Left lung (tissue), 10 donors: ENCODE data around the gene GH1. TPM values are rescaled to one million over a fixed set of nuclear protein-coding genes. Genes with fewer than 3 reads are reported as not detected.

Experiments
- ATAC-seq: fragments of 200-7000 bp; cut with Tn5 transposase; one replicate; pipeline ENCODE4 v1.9.1; 2020; ENCODE audit warnings: moderate library complexity
- DNase-seq, 4 donors: peaks; one replicate each; pipeline ENCODE4 v3.0.0-alpha.2; 2013 to 2020
- H3K27ac ChIP-seq, 2 donors: fragments of 200-600 bp; sonication (generic) in 1 of 2; one replicate each; pipeline versions ENCODE4 v1.5.0 to v1.8.0; 2020 to 2021
- H3K27me3 ChIP-seq, 2 donors: fragments of 200-600 bp; sonication (generic) in 1 of 2; one replicate each; pipeline versions ENCODE4 v1.5.0 to v1.8.0; 2020 to 2021
- H3K36me3 ChIP-seq, 2 donors: fragments of 200-600 bp; sonication (generic) in 1 of 2; one replicate each; pipeline versions ENCODE4 v1.5.0 to v1.8.0; 2020 to 2021
- H3K4me1 ChIP-seq, 2 donors: fragments of 200-600 bp; one replicate each; pipeline ENCODE4 v1.8.0; 2021
- H3K4me3 ChIP-seq, 2 donors: fragments of 200-600 bp; sonication (generic) in 1 of 2; one replicate each; pipeline versions ENCODE4 v1.5.0 to v1.8.0; 2020 to 2021; ENCODE audit warnings: mild to moderate bottlenecking in 1 of 2
- H3K9me3 ChIP-seq, 2 donors: fragments of 200-600 bp; sonication (generic) in 1 of 2; one replicate each; pipeline versions ENCODE4 v1.5.0 to v1.8.0; 2020 to 2021
- CTCF ChIP-seq, 2 donors: fragments of 200-600 bp; sonication (generic) in 1 of 2; IDR thresholded peaks; one replicate each; pipeline versions ENCODE4 v1.5.0 to v1.8.0; 2021; ENCODE audit warnings: antibody characterized with exemption in 2 of 2
- intact Hi-C, 2 donors: fragments of 100-400 bp; cut with DNase I; formaldehyde crosslinking; loops; one replicate each; pipeline versions ENCODE4 v1.11.2 to v1.14.2; 2022
- polyA plus RNA-seq, 6 donors: library from polyadenylated mRNA; unstranded; fragments of 120-200 nt; gene quantifications; one replicate each; pipeline ENCODE4 v1.2.1, GENCODE V29; 2013; ENCODE audit not compliant: insufficient read length in 6 of 6
- total RNA-seq, 2 donors: library from RNA; stranded (reverse); fragmentation: NEBNext Ultra II Directional; extraction: Animal tissue kit (Norgen Biotek cat#: 25700); gene quantifications; one replicate each; pipeline ENCODE4 v1.2.1, GENCODE V29; 2021
- donor health status: DM: no; HTN: yes; CAD: no.
- donor health status: DM: no; HTN: no; CAD: no.

Gene GH1
- total and polyA plus RNA-seq, 8 donors: not detected

- no peaks in the 10 kb centered on the region for H3K9me3 ChIP-seq
- intact Hi-C loops: no loop called here
- no peaks in the 10 kb centered on the region for H3K27me3 ChIP-seq
- H3K27ac ChIP-seq: no peak overlapping the region
- no peak for DNase-seq
- H3K4me3 ChIP-seq: no peak overlapping the region
- no peak for ATAC-seq
- TF ChIP-seq CTCF (IDR thresholded peaks at IDR 0.05): no peak
- H3K4me1 ChIP-seq: no peaks in the 10 kb centered on the region
- no peaks in the 10 kb centered on the region for H3K36me3 ChIP-seq
These were observed 21.9 kb upstream of the GH1 start for GRCh38 chr17:63940584-63940983.

DNA sequence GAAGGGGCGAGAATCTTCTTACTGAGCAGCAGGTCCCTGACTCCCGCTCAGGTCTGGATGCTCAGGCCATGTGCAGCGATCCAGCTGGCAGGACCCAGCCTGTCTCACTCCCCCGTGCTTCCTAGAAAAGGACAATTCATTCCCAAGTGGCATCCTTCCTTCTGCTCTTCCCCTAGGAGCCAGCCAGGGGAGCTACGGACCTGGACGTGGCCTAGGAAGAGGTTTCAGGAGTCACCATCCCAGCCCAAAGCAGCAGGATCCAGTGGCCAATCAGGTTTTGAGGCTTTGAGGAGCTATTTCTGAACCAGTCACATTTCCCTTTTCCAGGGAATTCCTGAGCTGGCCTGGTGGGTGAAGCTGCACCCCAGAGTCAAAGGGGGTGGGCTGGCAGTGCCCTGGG lies 21.2 kb upstream of the GH1 start:
- H3K27ac ChIP-seq: no peak overlapping the region
- no peak for TF ChIP-seq CTCF (IDR thresholded peaks at IDR 0.05)
- no peaks in the 10 kb centered on the region for H3K36me3 ChIP-seq
- no peak for DNase-seq
- H3K4me3 ChIP-seq: no peak overlapping the region
- no peaks in the 10 kb centered on the region for H3K4me1 ChIP-seq
- no peaks in the 10 kb centered on the region for H3K27me3 ChIP-seq
- ATAC-seq: no peak
- intact Hi-C loops: no loop called here
- no peaks in the 10 kb centered on the region for H3K9me3 ChIP-seq

- Histone ChIP-seq H3K36me3 (no peaks in the 10 kb centered on the region), H3K4me3 (no peak overlapping the region), H3K27ac (no peak overlapping the region), H3K27me3 (no peaks in the 10 kb centered on the region), H3K9me3 (no peaks in the 10 kb centered on the region), H3K4me1 (no peaks in the 10 kb centered on the region)
- intact Hi-C loops: no loop called here
- no peak for TF ChIP-seq CTCF (IDR thresholded peaks at IDR 0.05)
- DNase-seq (no peak), ATAC-seq (no peak)
These were observed 20.8 kb upstream of the GH1 start for GRCh38 chr17:63939401-63939800.

- intact Hi-C loops: no loop called here
- DNase-seq (no peak), ATAC-seq (no peak)
- Histone ChIP-seq H3K27ac (no peak overlapping the region), H3K4me1 (no peaks in the 10 kb centered on the region), H3K27me3 (no peaks in the 10 kb centered on the region), H3K36me3 (no peaks in the 10 kb centered on the region), H3K4me3 (no peak overlapping the region), H3K9me3 (no peaks in the 10 kb centered on the region)
- TF ChIP-seq CTCF (IDR thresholded peaks at IDR 0.05): no peak
These were observed 19.3 kb upstream of the GH1 start for GRCh38 chr17:63937920-63938319.

GRCh38 chr17:63937319-63937718 lies 18.7 kb upstream of the GH1 start:
- Histone ChIP-seq H3K27ac (no peak overlapping the region), H3K4me1 (peaks cover 0 to under 1% of the 10 kb centered on the region in 2 donors), H3K9me3 (no peaks in the 10 kb centered on the region), H3K36me3 (no peaks in the 10 kb centered on the region), H3K27me3 (no peaks in the 10 kb centered on the region), H3K4me3 (no peak overlapping the region)
- DNase-seq: no peak
- no peak for TF ChIP-seq CTCF (IDR thresholded peaks at IDR 0.05)
- intact Hi-C loops: no loop called here
- no peak for ATAC-seq
